ENCODE measurements around the gene SNIP1.
"Not testable (repeated sequence)": the region's sequence is repeated elsewhere in the genome, so short reads cannot be mapped to it uniquely, and the experiment has no call there.

Gene SNIP1, protein sequence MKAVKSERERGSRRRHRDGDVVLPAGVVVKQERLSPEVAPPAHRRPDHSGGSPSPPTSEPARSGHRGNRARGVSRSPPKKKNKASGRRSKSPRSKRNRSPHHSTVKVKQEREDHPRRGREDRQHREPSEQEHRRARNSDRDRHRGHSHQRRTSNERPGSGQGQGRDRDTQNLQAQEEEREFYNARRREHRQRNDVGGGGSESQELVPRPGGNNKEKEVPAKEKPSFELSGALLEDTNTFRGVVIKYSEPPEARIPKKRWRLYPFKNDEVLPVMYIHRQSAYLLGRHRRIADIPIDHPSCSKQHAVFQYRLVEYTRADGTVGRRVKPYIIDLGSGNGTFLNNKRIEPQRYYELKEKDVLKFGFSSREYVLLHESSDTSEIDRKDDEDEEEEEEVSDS

DNA sequence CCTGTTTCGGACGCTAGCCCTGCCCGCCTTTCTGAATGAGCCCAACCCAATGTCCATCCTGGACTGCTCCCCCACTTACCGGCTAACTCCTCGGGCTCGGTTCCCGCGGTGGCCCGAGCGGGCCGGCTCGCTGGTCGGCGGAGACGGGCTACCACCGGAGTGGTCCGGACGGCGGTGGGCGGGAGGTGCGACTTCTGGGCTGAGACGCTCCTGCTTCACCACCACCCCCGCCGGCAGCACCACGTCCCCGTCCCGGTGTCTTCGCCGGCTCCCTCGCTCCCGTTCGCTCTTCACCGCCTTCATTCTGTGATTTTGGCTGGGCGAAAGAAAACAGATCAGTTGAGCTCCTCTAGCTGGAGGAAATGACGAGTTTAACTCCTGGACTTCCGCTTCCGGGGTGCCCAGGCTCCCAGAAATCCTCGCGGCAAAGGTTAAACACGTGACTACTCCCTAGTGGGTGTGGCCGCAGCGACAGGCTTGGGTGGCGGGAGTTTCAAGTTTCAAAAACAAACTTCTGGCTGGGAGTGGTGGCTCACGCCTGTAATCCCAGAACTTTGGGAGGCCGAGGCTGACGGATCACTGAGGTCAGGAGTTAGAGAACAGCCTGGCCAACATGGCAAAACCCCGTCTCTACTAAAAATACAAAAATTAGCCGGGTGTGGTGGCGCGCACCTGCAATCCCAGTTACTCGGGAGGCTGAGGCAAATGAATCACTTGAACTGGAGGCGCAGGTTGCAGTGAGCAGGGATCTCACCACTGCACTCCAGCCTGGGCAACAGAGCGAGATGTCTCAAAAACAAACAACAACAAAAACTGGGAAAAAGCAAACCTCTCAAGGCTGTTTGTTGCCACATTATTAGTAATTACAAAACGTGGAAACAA lies at the start of gene SNIP1:
Gene SNIP1, minus strand, starts transcription at position 367 of the 882 bp plus-strand sequence. Its CDS starts 64 bp downstream, at position 303.
- DNase-seq: peak; percentile 86 to 90

DNA sequence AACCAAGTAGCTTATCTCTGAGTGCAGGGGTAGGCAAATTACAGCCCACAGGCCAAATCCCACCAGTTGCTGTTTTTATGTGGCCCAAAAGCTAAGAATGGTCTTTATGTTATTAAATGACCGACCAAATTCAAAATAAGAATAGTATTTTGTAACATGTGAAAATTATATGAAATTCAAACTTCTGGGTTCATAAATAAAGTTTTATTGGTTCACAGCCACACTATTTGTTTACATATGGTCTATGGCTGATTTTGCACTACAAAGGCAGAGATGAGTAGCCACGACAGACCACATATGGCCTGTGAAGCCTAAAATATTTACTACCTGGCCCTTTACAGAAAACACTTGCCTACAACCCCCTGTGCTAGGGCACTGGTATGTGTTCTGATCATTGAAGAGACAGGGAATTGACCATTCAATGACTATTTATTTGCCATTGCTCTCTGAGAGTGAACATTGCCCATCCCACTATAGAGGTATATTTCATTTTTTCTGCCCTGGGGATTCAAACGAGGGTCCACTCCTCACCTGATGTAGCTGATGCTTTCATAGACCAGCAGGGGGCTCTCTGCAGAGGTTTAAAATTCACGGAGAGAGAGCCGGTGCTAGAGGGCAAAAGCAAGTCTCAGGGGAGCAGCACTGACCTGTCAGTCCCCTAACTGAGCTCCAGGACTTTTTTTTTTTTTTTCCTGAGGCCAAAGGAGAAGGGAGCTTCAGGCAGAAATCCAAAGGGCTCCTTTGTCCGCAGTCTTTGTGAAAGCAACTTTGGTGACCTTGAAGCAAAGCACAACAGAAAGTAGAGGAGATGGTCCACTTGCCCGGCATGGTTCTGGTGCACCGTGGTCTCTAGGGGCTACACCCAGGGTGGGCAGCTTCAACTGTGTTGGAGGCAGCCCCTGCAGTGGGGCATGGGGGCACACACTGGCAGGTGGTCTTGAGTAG lies 48.9 kb upstream of the SNIP1 start:
- peak; percentile 40 to 43 for DNase-seq

DNA sequence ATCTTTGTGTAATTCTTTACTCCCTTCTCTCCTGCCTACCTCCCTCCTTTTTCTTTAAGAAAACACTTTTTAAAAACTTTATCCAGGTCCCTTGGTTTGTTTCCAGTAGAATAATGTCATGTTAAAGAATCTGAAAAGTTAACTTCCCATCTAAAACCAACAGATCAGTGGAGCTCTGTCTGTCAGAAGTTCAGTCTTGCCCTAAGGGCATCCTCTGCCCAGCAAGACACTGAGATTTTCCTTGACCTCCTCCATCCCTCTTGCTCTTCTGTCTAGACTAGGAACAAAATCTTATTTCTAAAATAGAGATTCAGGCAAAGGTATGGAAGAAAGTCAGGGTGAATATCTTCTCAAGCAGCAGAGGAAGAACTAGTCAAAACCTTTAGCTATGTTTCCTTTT lies 47.3 kb upstream of the SNIP1 start:
- no peak for DNase-seq

DNA sequence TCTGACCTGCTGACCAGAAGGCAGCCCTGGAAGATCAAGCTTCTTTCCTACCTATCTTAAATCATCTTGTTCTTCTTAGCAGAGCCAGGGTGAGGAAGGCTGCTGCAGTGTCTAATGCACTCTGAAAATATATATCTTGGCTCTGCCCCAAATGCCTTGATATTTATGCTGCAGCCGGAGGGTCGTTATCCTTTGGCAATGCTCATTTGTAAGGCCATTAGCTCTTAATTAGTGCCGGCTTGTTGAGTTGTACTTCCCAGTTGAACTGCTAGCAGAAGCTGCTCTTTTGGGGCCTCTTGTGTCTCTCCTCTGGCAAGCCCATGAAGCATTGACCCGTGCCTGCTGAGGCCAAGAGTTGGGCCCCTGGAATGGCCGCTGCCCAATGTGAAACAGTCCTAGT lies 45.8 kb upstream of the SNIP1 start:
- DNase-seq: no peak

DNA sequence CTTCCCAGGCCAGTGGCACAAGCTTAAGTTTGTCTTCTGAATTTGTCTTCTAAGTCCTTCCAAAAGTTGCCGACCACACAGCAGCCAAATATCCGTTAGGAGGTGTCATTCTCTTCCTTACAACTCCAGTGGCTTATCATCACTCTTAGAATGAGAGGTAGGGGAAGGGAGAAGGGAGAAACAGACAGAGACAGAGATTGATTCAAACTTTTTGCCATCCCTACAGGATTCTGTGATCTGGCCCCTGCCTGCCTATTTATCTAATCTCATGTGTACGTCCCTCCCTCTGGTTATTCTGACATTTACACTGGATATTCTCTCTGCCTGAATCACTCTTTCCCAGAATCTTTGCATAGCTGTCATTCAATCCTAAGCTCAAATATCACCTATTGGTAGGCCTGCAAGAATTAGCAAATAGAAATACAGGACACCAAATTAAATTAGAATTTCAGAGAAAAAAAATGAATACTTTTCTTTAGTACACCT lies 42.1 kb upstream of the SNIP1 start:
- no peak for DNase-seq

DNA sequence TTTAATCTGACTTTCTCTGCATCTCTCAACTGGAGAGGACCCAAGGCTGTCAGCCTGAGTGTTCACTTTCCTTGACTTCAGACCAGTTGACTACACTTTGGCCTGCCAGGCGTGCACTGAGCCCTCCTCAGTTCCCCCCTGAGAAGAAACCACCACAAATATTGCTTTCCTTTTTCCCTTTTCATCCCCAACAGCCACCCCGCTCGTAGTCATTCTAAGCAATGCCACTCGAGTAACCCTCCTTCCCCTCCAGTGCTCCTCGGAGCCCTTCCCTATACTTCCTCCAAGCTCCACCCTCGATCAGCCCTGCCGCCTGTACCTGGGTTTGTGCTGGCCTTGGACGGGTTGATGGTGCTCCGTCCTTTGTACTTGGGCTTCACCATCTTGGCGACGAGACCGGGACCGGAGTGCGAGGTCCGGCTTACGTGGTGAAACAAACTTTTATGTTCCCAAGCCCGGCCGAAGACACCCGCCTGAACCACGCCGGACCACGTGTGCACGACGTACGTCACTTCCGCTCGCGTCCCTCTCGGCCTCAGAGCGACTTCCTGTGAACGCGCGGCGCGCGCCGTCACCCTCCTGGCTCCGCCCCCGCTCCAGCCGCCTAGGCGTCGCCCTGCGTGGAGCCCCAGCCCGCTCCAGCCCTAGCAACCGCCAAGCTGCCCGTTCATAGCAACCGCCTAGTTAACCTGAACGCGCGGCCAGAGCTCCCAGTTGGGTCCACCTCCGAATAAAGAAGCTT lies 41.5 kb upstream of the SNIP1 start, which contains the start of gene GNL2:
Gene GNL2, minus strand, starts transcription at position 498 of the 742 bp plus-strand sequence. Its CDS starts 115 bp downstream, at position 383.
- DNase-seq: peak; percentile 89 to 92

DNA sequence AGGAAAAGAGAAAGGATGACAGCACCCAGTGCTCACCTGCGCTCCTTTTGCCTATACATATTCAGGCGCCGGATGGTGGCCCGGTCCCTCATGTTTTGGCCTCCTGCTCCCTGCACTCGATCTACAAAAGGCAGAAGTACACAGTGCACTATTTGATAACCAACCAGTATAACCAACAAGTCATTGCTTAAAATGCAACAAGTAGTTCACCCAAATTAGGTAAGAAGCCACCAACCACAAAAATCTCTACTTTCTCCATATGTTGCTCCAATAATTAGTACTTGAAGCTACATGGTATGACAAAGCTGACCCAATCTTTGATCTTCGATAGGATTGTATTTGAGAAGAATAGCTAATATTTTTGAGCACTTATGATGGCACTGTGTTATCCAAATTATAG lies 39.6 kb upstream of the SNIP1 start:
- no peak for DNase-seq

DNA sequence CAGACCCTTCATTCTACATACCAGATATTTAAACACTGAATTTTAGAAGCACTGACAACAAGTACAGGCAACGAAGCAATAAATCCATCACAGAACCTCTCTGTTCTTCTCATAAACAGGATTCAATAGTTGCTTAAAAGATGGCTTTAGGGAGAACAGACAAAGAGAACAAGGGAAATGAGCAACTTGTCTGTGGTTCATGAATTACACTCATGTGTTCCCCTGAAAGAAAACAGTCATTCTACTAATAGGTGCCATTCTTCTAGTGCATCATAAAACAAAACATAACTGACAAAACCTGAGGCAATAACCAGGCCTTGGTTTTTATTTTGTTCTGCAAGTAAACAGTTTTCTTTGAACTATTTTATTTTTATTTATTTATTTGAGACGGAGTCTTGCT lies 34.8 kb upstream of the SNIP1 start:
- no peak for DNase-seq

DNA sequence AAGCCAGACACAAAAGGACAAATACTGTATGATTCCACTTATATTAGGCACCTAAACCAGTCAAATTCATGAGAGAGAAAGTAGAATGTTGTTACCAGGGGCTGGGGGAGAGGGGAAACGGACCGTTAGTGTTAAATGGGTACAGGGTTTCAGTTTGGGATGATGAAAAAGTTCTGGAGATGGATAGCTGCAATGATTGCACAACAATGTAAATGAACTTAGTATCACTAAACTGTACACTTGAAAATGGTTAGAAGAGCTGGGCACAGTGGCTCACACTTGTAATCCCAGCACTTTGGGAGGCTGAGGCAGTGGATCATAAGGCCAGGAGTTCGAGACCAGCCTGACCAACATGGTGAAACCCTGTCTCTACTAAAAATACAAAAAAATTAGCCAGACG lies 30.5 kb upstream of the SNIP1 start:
- DNase-seq: not testable (repeated sequence)

DNA sequence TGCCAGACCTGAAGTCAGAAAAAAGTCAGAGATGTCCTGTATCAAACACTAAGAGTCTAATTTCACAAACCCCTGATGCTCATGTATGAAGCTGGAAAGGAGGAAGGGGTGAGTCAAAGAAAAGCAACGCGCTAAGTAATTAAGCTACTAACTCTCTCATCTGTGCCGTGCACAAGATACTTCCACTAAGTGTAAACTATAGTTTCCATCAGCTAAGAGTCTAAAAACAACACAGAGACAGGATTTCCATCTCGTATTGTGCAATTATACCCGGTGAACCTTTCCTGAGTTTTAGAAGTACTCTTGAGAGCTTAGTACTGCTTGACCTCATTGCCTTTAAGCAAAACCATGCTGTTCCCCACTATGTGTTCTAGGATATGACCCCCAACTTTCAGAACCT lies 21.6 kb upstream of the SNIP1 start:
- DNase-seq: no peak

DNA sequence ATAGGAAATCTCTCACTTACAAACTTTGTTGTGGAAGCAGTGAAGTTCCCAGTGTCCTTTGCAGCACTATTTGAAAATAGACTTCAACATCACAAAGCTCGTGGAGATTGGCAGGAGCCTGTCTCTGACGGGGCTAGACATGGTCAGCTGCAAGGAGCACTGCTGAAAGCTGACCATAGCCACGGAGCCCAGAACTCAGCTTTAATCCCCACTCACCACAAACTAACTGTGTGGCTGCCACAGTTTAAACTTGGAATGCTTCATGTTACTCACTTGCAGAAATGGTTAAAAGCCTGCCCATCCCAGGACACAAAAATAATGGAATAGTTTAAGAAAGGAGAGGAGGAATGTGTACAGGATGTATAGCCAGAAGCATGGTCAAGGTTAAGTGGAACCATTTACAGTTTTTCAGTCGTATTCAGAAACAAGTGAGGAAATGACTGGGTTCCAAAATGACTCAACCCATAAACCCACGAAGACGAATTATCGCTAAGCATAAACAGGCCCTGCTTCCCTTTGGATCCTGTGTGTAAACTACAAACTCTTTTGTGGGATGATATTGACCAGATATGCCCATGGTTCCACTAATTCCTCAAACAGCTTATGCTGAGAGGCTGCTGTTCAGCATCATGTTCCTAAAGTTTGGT lies 20.9 kb upstream of the SNIP1 start:
- DNase-seq: no peak

DNA sequence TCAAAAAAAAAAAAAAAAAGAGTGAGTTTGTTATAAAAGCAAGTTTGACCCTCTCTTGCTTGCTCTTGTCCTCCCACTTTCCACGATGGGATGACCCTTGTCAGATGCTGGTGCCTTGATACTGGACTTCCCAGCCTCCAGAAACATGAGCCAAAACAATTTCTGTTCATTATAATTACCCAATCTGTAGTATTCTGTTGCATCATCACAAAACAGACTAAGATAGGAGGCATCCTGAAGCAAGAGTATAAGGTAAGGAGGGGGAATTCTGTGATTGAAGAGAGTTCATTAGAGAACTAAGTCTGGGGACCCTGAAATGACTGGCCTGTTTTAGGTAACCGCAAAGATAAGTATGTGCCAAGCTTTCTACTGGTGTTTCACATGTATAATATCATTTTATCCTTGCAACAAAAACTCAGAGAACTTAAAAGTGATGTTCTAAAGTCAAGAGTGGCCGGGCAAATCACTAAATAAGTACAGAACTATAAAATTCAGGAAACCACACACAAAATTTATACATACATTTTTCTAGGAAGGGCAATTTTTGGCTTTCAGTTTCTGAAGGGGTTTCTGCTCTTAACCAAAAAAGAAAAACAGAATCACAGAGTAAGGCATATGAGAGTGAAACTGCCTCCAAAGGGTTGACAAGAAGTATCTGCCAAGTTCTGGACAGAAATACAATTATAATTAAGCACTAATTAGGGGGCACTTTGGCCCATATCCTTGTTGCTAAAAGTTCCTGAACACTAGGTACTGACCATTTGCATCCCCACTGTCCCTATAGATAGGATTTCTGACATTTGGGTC lies 16.6 kb upstream of the SNIP1 start:
- no peak for DNase-seq

DNA sequence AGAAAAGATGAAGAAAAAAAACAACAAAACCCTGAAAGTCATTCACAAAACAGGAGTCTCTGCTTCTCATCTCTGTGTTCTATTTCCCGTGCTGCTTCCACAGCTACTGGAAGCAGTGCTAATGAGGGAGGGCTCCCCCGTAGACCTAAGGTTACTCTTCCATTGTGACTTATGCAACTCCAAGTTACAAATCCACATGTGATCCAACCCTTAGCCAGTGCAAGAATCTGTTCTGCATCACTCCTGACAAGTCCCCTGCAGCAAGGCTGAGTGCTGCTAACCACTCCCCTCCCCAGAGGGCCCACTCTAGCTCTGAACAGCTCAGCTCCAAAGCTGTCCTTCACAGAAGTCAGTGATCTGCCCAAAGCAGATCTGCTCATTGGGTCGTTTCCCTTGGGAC lies 12.9 kb upstream of the SNIP1 start:
- DNase-seq: no peak

DNA sequence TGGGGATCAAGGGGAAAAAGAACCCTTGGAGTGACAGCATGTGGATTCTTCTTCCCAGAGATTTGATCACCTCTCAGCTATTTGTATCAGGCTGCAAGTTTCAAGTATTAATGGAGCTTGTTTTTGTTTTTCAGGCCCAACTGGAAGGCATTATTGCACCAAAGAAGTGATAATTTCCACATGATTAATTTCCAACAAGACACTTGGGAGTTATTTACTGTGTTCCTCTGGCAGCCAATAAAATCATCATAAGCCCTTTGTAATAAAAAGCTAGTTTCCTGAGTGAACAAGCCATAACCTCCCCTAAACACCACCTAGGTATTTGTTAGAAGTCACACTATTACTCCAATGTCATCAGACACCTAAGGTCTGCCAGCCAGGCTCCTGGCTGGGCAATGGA lies 10.8 kb upstream of the SNIP1 start:
- DNase-seq: no peak

DNA sequence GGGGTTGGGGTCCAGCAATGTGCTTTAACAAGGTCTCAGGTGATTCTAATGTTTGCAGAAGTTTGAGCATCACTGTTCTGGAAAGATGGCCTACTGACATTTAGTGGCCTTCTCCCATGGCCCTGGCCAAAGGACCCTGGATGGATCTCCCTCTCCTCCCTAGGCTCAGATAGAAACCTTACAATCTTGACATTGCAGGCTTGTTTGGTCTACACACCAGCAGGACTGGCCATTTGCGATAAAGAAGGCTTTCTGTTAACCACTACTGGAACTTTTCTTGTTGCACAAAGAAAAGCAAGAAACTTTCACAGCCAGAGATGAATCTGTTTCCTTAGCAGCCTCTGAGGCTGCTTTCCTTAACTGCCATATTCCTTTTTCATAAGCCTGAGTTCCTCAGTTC lies 8.9 kb upstream of the SNIP1 start:
- DNase-seq: no peak

DNA sequence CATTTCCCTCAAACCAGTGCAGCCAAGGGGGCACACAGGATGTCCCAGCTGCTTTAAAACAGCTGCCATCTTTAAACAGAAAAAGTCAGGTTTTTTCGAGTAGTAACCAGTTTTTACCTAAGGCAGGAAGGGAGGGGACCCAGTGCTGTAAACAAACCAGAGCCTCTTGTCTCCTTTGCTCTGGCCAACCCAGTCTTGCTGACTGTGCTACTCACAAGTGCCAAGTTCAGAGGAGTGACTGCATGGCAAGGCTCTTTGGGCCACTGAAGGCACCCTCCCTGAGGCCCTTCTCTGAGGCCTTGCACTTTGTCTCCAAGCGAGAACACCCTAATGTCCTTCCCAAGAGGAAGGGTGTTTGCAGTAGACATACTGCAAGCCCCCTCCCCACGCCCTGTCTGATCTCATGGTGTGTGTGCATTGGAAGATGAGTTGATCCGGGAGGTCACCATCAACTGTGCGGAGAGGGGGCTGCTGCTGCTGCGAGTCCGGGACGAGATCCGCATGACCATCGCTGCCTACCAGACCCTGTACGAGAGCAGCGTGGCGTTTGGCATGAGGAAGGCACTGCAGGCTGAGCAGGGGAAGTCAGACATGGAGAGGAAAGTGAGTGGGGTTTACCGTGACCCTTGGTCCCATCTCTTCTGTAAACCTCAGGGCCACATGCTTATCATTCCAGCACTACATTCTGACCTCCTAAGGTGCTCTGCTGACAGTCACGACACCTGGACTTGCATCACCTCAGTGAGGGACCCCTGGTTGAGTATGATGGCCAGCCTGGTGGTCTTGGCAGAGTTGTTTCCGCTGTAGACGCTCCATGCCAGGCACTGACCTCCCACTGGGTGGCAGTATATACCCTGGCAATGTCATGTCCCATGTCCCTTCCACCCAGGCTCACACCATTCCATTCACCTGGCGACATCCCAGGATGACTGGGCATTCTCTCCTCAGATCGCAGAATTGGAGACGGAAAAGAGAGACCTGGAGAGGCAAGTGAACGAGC lies 7.3 kb upstream of the SNIP1 start:
- peak in 1 of 2 experiments; percentile 14 for DNase-seq

DNA sequence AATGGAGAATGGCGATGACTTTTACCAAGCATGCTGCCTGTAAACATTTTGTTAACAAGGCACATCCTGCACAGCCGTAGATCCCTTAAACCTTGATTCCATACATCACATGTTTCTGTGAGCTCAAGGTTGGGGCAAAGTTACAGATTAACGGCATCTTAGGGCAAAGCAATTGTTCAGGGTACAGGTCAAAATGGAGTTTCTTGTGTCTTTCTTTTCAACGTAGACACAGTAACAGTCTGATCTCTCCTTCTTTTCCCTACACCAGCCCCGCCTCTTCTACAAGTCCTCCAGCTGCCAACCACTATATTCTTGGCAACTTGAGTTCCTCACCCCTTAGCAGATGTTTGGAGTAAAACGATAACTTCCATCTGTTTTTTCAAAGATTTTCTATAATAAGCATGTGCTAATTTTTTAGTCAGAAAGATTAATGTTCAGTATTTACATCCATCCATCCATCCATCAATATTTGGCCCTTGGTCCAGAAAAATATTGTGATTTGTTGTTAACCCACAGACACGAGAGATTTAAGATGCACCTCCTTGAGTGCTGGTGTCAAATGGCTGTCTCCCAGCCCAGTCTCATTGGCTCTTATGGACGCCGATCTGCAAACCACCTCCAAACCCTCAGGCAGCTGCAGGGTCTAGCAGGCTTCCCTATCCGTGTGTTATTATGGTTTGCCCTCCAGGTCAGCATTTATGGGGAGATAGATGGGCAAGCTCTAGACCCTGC lies 6.5 kb upstream of the SNIP1 start:
- no peak for DNase-seq

DNA sequence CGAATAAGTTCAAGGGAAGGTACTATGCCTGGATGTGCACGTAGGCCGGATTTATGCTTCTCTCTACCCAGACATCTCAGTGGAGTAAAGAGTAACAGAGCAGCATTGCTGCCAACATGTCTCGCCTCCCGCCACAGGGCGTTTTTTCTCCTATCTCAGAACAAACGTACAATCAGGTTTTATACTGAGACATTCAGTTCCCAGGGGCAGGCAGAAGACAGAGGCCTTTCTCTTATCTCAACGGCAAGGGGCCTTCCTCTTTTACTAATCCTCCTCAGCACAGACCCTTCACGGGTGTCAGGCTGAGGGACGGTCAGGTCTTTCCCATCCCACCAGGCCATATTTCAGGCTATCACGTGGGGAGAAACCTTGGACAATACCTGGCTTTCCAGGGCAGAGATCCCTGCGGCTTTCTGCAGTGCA lies 5.9 kb upstream of the SNIP1 start:
- not testable (repeated sequence) for DNase-seq

Measured in AML-193 (cell line).